Activated CD4-positive, alpha-beta T cell treated with anti-CD3 and anti-CD28 coated beads, Interleukin-2, amount 10 ng/mL, durations not matched to agents 24 days and 14 days (primary cell): Measurements from ENCODE around the gene ZNF84. TPM values are rescaled to one million over a fixed set of nuclear protein-coding genes. Genes with fewer than 3 reads are reported as not detected.

Experiments
- DNase-seq: peaks from one replicate; pipeline ENCODE4 v3.0.0; 2022
- H3K27ac Mint-ChIP-seq: one replicate; pipeline ENCODE4 v1.8.0; 2022; ENCODE audit warnings: mild to moderate bottlenecking, mixed read lengths
- H3K27me3 Mint-ChIP-seq: one replicate; pipeline ENCODE4 v1.8.0; 2022; ENCODE audit warnings: mixed read lengths
- H3K36me3 Mint-ChIP-seq: one replicate; pipeline ENCODE4 v1.8.0; 2022; ENCODE audit warnings: low read depth, mild to moderate bottlenecking, mixed read lengths
- H3K4me1 Mint-ChIP-seq: one replicate; pipeline ENCODE4 v1.8.0; 2021; ENCODE audit warnings: mixed read lengths
- H3K4me3 Mint-ChIP-seq: one replicate; pipeline ENCODE4 v1.8.0; 2022; ENCODE audit warnings: mild to moderate bottlenecking, moderate library complexity, mixed read lengths
- H3K9me3 Mint-ChIP-seq: one replicate; pipeline ENCODE4 v1.8.0; 2021; ENCODE audit warnings: mixed read lengths
- intact Hi-C: fragments of 100-400 bp; cut with micrococcal nuclease; formaldehyde crosslinking; loops from one replicate; pipeline ENCODE4 v1.15.1; 2023
- total RNA-seq: library from RNA; stranded (reverse); gene quantifications from 2 replicates; pipeline ENCODE4 v1.2.3, GENCODE V29; 2022

The ZNF84 gene
- total RNA-seq = 20.1 and 23.1 TPM in 2 replicates

DNA sequence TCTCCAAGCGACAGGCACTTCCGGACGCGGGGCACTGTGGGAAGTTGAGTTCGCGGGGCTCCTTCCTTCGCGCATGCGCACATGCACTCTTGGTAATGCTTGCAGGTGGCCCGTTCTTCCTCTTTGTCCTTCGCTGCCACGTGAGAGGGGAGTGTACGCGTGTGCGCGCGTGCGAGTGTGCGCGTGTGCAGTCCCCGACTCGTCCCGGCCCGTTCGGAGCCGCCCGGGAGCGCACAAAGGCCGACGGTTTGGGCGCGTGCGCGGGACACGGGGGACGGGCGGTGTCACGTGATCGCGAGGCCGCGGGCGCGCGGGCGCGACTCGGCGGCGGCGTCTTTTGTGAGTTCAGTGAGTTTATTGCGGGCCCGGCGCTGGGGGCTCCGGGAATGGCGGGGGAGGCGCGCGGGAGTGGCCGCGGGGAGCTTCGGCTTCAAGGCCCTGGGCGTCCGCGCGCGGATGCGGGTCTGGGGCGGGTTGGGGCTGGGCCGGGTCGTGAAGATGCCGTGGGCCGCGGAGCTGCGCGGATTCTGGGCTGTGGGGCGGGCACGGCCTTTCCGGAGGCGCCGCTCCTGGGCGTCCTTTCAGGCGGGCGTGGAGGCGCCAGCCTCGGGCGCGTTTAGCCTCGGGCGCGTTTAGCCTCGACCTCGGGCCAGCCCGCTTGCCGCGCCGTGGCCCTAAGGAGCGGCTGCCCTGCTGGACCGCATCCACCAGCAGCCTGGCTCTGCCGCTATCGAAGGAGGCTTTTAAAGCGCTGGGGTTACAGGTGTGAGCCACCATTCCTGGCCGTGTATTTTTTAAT is at the start of gene ZNF84:
TSS of gene ZNF84 (plus strand) at position 303 of the 799 bp plus-strand sequence. CDS start 3,959 bp downstream, outside the sequence.
- peak; percentile 99 for DNase-seq
- H3K9me3 Mint-ChIP-seq = peaks cover 28% of the 10 kb centered on the region

DNA sequence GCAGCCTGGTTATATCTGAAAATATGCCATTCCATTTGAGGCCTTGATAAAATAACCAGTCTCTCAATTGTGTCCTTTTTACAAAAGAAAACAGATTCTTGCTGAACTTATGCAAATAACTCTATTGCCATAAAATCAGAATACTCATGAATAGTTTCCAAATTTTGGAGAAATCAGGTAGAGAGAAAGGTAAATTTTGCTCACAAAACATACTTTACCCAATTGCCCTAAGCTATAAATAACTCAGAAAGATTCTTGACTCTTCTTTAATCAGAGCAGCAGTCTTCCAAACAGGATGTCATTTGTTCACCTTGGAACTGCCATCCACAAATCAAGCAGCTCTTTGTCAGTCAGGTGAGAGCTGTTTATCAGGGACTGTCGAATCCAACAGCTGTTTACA is 38.6 kb upstream of the ZNF84 start:
- DNase-seq = no peak
- Mint-ChIP-seq H3K36me3 (peaks cover 81% of the 10 kb centered on the region), H3K4me1 (no peaks in the 10 kb centered on the region), H3K27me3 (no peaks in the 10 kb centered on the region), H3K27ac (no peak overlapping the region), H3K4me3 (no peak overlapping the region), H3K9me3 (peaks cover 20% of the 10 kb centered on the region)
- intact Hi-C loops = no loop called here

More for the DNA sequence above, at the start of gene ZNF84:
- Mint-ChIP-seq H3K27me3 (peaks cover 3% of the 10 kb centered on the region), H3K4me3 (peak within 1 kb of the TSS; percentile 94), H3K36me3 (peaks cover 48% of the 10 kb centered on the region), H3K4me1 (peaks cover 11% of the 10 kb centered on the region), H3K27ac (peak within 1 kb of the TSS; percentile 99)
- intact Hi-C loops = loop anchor here (1.0 to 2.0 kb wide), 8 partner anchors 43 to 209 kb away; partner anchors contain the start of genes CHFR, GOLGA3, ZNF10 and ZNF140

DNA sequence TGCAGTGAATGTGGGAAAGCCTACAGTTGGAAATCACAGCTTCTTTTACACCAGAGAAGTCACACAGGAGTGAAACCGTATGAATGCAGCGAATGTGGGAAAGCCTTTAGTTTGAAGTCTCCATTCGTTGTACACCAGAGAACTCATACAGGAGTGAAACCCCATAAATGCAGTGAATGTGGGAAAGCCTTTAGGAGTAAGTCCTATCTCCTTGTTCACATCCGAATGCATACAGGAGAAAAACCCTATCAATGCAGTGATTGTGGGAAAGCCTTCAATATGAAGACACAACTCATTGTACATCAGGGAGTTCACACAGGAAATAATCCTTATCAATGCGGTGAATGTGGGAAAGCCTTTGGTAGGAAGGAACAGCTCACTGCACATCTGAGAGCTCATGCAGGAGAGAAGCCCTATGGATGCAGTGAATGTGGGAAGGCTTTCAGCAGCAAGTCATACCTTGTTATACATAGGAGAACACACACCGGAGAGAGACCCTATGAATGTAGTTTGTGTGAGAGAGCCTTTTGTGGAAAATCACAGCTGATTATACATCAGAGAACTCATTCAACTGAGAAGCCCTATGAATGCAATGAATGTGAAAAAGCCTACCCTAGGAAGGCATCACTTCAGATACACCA is 26.5 kb upstream of the ZNF84 start:
- no peak for DNase-seq
- H3K27ac Mint-ChIP-seq = no peak overlapping the region
- no peaks in the 10 kb centered on the region for H3K4me1 Mint-ChIP-seq
- peaks cover 93% of the 10 kb centered on the region for H3K36me3 Mint-ChIP-seq
- no peaks in the 10 kb centered on the region for H3K27me3 Mint-ChIP-seq
- intact Hi-C loops = no loop called here
- H3K9me3 Mint-ChIP-seq = peaks cover 22% of the 10 kb centered on the region
- no peak overlapping the region for H3K4me3 Mint-ChIP-seq

DNA sequence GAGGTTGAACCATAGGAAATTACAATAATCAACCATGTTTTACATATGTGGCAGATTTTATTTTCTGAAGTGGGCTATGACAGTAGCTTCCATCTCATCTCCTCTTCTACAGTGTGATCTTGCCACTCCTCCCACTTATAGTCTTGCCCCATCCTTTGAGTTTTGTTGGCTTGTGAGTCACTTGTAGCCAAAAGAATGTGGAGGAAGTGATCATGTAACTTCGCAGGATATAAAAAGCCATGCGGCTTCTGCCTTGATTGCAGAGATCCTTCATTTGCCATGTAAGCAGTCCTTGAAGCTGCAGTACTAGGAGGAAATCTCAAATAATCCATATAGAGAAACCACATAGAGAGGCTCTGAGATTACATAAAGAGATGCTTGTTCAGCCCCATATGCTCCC is 13.7 kb upstream of the ZNF84 start:
- no peak for DNase-seq
- H3K36me3 Mint-ChIP-seq = peaks cover 27% of the 10 kb centered on the region
- H3K27ac Mint-ChIP-seq = no peak overlapping the region
- no peak overlapping the region for H3K4me3 Mint-ChIP-seq
- H3K9me3 Mint-ChIP-seq = peaks cover 44% of the 10 kb centered on the region
- no peaks in the 10 kb centered on the region for H3K4me1 Mint-ChIP-seq
- intact Hi-C loops = no loop called here
- no peaks in the 10 kb centered on the region for H3K27me3 Mint-ChIP-seq

DNA sequence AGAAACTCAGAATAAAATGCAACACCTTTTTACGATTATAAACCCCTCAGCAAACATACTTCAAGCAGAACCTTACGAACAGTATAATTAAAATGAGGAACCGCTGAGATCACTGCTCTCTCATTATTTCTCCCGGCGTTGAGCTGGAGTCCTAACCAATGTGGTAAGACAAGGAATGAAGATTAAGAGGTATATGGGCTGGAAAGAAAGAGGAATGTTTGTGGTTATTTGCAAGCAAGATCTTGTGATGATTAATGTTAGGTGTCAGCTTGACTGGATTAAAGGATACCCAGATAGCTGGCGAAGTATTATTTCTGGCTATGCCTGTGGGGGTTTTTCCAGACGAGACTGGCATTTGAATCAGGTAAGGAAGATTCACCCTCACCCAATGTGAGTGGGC is 10.3 kb upstream of the ZNF84 start:
- intact Hi-C loops = no loop called here
- no peak for DNase-seq
- H3K27ac Mint-ChIP-seq = no peak overlapping the region
- no peaks in the 10 kb centered on the region for H3K4me1 Mint-ChIP-seq
- peaks cover 28% of the 10 kb centered on the region for H3K9me3 Mint-ChIP-seq
- no peak overlapping the region for H3K4me3 Mint-ChIP-seq
- peaks cover 12% of the 10 kb centered on the region for H3K36me3 Mint-ChIP-seq
- H3K27me3 Mint-ChIP-seq = no peaks in the 10 kb centered on the region

DNA sequence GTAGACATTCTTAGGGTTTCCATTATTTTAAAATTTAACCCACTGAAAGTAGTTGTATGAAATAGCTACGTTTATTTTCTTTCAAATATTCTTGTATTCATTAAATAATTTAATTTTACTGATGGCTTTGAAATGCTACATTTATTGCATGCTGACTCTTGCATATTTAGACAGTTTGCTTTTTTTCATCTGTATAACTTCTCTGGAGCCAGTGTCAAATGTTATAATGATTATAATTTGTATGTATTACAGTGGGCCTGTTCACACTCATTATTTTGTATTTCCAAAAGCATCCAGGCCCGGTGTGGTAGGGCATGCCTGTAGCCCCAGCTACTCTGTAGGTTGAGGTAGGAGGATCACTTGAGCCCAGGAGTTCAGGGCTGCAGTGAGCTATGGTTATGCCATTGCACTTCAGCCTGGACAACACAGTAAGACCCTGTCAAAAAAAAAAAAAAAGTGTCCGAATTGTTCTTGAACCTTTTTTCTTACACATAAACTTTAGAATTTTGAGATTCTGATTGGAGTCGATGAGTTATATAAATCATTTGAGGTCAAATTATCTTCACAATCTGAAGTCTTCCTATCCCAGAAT is 905 bp downstream of the ZNF84 start:
- peaks cover 28% of the 10 kb centered on the region for H3K9me3 Mint-ChIP-seq
- peaks cover 3% of the 10 kb centered on the region for H3K27me3 Mint-ChIP-seq
- H3K36me3 Mint-ChIP-seq = peaks cover 56% of the 10 kb centered on the region
- peak overlapping the region; percentile 94 for H3K4me3 Mint-ChIP-seq
- intact Hi-C loops = no loop called here
- no peak for DNase-seq
- peak overlapping the region; percentile 99 for H3K27ac Mint-ChIP-seq
- H3K4me1 Mint-ChIP-seq = peaks cover 11% of the 10 kb centered on the region

DNA sequence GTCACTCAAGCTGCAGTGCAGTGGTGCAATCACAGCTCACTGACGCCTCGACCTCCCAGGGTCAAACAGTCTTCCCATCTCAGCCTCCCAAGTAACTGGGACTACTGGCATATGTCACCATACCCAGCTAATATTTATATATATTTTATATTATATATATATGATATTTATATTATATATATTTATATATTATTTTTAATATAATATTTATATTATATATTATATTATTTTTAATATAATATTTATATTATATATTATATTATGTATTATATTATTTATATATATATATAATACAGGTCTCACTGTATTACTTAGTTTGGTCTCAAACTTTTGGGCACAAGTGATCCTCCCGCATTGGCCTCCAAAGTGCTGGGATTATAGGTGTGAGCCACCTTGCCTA is 9.4 kb downstream of the ZNF84 start:
- Mint-ChIP-seq H3K27ac (no peak overlapping the region), H3K4me3 (no peak overlapping the region), H3K4me1 (no peaks in the 10 kb centered on the region), H3K27me3 (no peaks in the 10 kb centered on the region), H3K36me3 (peaks cover 94% of the 10 kb centered on the region), H3K9me3 (peaks cover 39% of the 10 kb centered on the region)
- intact Hi-C loops = no loop called here
- DNase-seq = no peak

DNA sequence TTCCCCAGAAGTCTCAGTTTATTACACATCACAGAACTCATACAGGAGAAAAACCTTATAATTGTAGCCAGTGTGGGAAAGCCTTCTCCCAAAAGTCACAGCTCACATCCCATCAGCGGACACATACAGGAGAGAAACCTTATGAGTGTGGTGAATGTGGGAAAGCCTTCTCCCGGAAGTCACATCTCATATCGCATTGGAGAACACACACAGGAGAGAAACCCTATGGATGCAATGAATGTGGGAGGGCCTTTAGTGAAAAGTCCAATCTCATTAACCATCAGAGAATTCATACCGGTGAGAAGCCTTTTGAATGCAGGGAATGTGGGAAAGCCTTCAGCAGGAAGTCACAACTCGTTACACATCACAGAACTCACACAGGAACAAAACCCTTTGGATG is 20.1 kb downstream of the ZNF84 start:
- Mint-ChIP-seq H3K27ac (peak overlapping the region; percentile 16), H3K4me3 (no peak overlapping the region), H3K36me3 (peaks cover 57% of the 10 kb centered on the region), H3K27me3 (no peaks in the 10 kb centered on the region), H3K9me3 (peaks cover 13% of the 10 kb centered on the region), H3K4me1 (no peaks in the 10 kb centered on the region)
- no peak for DNase-seq
- intact Hi-C loops = no loop called here

DNA sequence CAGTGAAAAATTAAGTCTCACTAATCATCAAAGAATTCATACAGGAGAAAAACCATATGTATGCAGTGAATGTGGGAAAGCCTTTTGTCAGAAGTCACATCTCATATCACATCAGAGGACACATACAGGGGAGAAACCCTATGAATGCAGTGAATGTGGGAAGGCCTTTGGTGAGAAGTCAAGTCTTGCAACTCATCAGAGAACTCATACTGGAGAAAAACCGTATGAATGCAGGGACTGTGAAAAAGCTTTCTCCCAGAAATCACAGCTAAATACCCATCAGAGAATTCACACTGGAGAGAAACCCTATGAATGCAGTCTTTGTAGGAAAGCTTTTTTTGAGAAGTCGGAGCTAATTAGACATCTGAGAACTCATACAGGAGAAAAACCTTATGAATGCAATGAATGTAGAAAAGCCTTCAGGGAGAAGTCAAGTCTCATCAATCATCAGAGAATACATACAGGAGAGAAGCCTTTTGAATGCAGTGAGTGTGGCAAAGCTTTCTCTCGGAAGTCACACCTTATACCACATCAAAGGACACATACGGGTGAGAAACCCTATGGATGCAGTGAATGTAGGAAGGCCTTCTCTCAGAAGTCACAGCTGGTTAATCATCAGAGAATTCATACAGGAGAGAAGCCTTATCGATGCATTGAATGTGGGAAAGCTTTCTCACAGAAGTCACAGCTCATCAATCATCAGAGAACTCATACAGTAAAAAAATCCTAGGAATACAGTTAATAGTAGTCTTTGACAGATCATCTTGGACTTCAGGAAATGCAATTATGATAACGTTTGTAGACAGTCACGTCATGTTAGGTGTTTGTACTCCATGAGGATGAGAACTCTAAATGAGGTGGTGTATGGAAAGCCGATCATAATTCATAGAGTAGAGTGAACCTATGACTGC is 21.1 kb downstream of the ZNF84 start:
- no peak for DNase-seq
- H3K4me3 Mint-ChIP-seq = no peak overlapping the region
- intact Hi-C loops = no loop called here
- peaks cover 54% of the 10 kb centered on the region for H3K36me3 Mint-ChIP-seq
- no peak overlapping the region for H3K27ac Mint-ChIP-seq
- no peaks in the 10 kb centered on the region for H3K27me3 Mint-ChIP-seq
- no peaks in the 10 kb centered on the region for H3K4me1 Mint-ChIP-seq
- H3K9me3 Mint-ChIP-seq = peaks cover 7% of the 10 kb centered on the region

DNA sequence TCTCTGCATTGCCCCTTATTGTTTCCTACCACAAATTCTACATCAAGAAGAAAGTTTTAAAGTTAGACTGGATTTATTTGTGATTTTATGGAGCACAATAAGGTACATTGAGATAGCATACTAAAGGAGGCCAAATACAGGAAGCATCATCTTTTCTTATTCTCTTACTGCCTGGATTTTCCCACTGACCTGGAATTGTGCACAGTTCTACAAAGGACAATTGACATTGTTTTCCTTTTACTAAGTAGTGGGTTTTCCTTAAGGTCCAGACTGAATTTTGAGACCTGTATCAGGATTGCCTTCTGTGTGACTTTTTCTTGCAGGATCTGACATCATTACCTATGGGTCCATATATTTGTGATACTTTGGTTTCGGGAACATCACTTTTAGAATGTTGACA is 24.6 kb downstream of the ZNF84 start:
- Mint-ChIP-seq H3K27ac (no peak overlapping the region), H3K27me3 (no peaks in the 10 kb centered on the region), H3K9me3 (peaks cover 3% of the 10 kb centered on the region), H3K4me3 (no peak overlapping the region), H3K4me1 (no peaks in the 10 kb centered on the region), H3K36me3 (peaks cover 35% of the 10 kb centered on the region)
- intact Hi-C loops = no loop called here
- DNase-seq = no peak

DNA sequence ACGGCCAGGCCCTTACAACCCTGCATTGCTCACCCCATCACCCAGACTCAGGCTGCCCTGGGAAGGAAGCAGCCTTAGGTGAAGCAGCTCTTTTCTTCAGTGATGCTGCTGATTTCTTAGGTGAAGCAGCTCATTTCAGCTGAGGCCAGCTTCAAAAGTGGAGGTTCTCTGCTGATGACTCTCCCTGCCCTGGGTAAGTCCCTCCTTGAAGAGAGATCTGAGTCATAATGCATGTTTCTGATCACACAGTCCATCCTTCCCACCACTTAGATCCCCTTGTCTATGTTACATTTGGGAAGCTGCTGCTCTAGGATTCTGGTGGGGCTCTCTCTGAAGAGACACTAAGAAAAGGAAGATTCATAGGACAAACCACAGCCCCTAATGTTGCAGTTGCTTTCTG is 26.2 kb downstream of the ZNF84 start:
- H3K27me3 Mint-ChIP-seq = no peaks in the 10 kb centered on the region
- H3K4me1 Mint-ChIP-seq = no peaks in the 10 kb centered on the region
- H3K27ac Mint-ChIP-seq = no peak overlapping the region
- no peak for DNase-seq
- peaks cover 10% of the 10 kb centered on the region for H3K9me3 Mint-ChIP-seq
- H3K4me3 Mint-ChIP-seq = no peak overlapping the region
- intact Hi-C loops = no loop called here
- H3K36me3 Mint-ChIP-seq = peaks cover 18% of the 10 kb centered on the region

DNA sequence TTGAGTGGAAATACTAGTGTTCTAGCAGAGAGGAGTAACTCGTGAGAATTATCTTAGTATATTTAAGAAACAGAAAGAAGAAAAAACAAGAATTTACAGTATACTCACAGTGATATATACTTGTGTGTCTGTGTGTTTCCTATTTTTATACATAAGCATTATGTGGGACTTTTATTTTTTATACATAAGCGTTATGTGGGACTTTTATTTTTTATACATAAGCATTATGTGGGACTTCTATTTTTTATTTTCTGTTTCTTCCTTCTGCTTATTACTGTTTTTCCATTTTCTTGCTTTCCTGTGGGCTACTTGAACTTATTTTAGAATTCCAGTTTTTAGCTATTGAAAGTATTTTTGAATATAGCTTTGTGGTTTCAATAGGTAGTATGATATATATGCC is 36.5 kb downstream of the ZNF84 start:
- intact Hi-C loops = no loop called here
- Mint-ChIP-seq H3K27ac (no peak overlapping the region), H3K9me3 (peaks cover 25% of the 10 kb centered on the region), H3K4me3 (no peak overlapping the region), H3K36me3 (peaks cover 5% of the 10 kb centered on the region), H3K27me3 (no peaks in the 10 kb centered on the region), H3K4me1 (no peaks in the 10 kb centered on the region)
- no peak for DNase-seq

DNA sequence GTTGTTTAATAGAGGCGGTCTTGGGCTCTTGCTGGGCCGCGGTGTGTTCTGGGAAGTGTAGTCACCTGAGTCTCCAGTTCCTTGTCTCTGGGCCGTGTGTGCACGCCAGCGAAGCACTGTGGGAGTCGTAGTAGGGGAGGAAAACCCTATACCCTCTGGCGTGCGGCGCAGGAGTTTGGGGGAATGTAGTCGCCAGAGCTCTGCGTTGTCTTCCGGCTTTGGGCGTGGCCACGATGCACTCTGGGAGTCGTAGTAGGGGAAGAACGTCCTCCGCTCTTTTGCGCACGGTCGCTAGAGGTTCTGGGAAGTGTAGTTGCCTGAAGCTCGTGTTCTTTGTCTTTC is 42.7 kb downstream of the ZNF84 start:
- Mint-ChIP-seq H3K27me3 (no peaks in the 10 kb centered on the region), H3K36me3 (peaks cover 48% of the 10 kb centered on the region), H3K4me3 (no peak overlapping the region), H3K9me3 (peaks cover 30% of the 10 kb centered on the region), H3K27ac (no peak overlapping the region), H3K4me1 (peaks cover 4% of the 10 kb centered on the region)
- DNase-seq = peak; percentile 98
- intact Hi-C loops = loop anchor here (1.0 kb wide), 9 partner anchors 43 to 318 kb away; partner anchors contain the start of genes CHFR, GOLGA3, ZNF10 and ZNF26
